ENCODE measurements around the gene ZNF516.

The ZNF516 gene

DNA sequence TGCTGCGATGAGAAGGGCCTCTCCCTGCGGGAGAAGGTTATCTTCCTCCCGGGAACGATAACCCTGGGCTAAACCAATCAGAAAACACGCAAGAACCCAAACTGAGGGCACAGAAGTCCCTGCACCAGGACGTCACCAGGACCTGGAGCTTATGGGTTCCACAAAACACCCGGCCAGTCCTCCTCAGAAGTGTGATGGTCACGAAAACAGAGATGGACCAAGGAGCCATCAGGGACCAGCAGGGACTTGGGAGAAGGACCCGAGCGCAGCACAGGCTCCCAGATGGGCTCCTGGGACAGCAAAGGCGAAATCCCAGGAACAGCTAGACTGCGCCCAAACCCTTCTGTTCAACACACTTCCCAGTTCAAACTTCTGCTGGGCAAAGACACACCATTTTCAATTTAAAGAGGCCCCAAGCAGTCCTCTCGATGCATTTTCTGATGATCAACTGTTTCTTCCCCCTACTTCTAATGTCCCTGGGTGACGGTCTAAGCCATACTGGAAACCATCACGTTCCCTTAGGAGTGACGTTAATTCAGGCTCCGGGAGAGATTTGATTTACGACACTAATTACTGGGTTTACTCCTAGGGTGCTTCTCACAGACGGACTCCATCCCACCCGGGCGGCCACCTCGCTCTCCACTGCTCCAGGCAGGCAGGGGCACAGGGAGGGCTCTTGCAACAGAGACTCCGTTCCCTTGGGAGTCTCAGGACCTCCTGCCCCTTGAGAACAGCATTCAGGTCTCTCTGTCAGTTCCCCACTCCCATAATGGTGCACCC, 29.2 kb downstream of the ZNF516 start:
- no peak for ATAC-seq
- no peak for TF ChIP-seq ESRRG (CRISPR knock-in tag; IDR thresholded peaks at IDR 0.05)

DNA sequence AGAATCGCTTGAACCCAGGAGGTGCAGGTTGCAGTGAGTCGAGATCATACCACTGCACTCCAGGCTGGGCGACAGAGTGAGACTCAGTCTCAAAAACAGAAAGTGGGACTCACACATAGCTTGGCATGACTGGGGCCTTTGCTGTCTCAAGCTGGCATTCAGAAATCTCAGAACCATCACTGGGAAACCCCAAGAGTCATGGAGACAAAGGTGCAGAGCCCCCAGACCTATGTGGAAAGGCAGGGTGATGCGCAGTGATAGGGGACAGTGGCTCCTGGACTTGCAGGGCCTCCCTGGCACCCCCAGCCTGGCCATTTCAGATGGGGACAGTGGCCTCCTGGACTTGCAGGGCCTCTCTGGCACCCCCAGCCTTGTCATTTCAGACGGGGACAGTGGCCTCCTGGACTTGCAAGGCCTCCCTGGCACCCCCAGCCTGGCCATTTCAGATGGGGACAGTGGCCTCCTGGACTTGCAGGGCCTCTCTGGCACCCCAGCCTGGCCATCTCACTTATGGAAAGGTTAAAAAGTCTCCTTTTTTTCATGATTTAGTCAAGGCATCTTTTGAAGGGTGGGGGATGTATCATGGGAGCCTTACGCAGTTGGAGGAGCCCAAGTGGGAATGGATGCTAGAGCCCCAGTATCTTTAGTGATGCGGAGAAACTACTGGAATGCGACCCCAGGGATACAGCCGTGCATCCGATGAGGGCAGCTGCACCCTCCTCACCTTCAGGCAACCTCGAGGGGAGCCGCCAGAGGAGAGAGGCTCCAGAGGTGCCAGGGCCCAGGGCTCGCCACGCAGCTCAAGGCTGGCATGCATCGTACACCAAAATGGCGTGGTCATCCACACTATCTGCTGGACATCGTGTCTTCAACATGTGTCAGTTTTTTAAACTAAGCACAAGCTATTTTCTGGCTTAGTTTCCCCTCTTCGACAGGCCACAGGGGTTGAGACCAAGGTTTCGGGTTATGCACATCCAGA, 30.5 kb downstream of the ZNF516 start:
- no peak for ATAC-seq
- TF ChIP-seq, protein P1, sequence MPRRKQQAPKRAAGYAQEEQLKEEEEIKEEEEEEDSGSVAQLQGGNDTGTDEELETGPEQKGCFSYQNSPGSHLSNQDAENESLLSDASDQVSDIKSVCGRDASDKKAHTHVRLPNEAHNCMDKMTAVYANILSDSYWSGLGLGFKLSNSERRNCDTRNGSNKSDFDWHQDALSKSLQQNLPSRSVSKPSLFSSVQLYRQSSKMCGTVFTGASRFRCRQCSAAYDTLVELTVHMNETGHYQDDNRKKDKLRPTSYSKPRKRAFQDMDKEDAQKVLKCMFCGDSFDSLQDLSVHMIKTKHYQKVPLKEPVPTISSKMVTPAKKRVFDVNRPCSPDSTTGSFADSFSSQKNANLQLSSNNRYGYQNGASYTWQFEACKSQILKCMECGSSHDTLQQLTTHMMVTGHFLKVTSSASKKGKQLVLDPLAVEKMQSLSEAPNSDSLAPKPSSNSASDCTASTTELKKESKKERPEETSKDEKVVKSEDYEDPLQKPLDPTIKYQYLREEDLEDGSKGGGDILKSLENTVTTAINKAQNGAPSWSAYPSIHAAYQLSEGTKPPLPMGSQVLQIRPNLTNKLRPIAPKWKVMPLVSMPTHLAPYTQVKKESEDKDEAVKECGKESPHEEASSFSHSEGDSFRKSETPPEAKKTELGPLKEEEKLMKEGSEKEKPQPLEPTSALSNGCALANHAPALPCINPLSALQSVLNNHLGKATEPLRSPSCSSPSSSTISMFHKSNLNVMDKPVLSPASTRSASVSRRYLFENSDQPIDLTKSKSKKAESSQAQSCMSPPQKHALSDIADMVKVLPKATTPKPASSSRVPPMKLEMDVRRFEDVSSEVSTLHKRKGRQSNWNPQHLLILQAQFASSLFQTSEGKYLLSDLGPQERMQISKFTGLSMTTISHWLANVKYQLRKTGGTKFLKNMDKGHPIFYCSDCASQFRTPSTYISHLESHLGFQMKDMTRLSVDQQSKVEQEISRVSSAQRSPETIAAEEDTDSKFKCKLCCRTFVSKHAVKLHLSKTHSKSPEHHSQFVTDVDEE (CRISPR knock-in tag; IDR thresholded peaks at IDR 0.05): no peak
- no peak for TF ChIP-seq CSDC2 (CRISPR knock-in tag; IDR thresholded peaks at IDR 0.05)
- TF ChIP-seq ESRRG (CRISPR knock-in tag; IDR thresholded peaks at IDR 0.05): no peak
- TF ChIP-seq SNAI2 (CRISPR knock-in tag; IDR thresholded peaks at IDR 0.05): no peak
- no peak for TF ChIP-seq BACH2 (CRISPR knock-in tag; IDR thresholded peaks at IDR 0.05; ENCODE audit: borderline replicate concordance)
- no peak for TF ChIP-seq OSR1 (CRISPR knock-in tag; IDR thresholded peaks at IDR 0.05)
- no peak for TF ChIP-seq ZNF70 (CRISPR knock-in tag; IDR thresholded peaks at IDR 0.05)
- TF ChIP-seq, protein P2, sequence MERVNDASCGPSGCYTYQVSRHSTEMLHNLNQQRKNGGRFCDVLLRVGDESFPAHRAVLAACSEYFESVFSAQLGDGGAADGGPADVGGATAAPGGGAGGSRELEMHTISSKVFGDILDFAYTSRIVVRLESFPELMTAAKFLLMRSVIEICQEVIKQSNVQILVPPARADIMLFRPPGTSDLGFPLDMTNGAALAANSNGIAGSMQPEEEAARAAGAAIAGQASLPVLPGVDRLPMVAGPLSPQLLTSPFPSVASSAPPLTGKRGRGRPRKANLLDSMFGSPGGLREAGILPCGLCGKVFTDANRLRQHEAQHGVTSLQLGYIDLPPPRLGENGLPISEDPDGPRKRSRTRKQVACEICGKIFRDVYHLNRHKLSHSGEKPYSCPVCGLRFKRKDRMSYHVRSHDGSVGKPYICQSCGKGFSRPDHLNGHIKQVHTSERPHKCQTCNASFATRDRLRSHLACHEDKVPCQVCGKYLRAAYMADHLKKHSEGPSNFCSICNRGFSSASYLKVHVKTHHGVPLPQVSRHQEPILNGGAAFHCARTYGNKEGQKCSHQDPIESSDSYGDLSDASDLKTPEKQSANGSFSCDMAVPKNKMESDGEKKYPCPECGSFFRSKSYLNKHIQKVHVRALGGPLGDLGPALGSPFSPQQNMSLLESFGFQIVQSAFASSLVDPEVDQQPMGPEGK (CRISPR knock-in tag; IDR thresholded peaks at IDR 0.05; ENCODE audit: borderline replicate concordance): no peak
- TF ChIP-seq TOX (CRISPR knock-in tag; IDR thresholded peaks at IDR 0.05; ENCODE audit: borderline replicate concordance): no peak
- TF ChIP-seq ZNF565 (CRISPR knock-in tag; conservative IDR thresholded peaks at IDR 0.05; ENCODE audit: low read depth): no peak
- TF ChIP-seq, protein P3, sequence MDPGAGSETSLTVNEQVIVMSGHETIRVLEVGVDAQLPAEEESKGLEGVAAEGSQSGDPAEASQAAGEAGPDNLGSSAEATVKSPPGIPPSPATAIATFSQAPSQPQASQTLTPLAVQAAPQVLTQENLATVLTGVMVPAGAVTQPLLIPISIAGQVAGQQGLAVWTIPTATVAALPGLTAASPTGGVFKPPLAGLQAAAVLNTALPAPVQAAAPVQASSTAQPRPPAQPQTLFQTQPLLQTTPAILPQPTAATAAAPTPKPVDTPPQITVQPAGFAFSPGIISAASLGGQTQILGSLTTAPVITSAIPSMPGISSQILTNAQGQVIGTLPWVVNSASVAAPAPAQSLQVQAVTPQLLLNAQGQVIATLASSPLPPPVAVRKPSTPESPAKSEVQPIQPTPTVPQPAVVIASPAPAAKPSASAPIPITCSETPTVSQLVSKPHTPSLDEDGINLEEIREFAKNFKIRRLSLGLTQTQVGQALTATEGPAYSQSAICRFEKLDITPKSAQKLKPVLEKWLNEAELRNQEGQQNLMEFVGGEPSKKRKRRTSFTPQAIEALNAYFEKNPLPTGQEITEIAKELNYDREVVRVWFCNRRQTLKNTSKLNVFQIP (CRISPR knock-in tag; IDR thresholded peaks at IDR 0.05; ENCODE audit: borderline replicate concordance, low read depth): no peak
- no peak for TF ChIP-seq ZFP3 (CRISPR knock-in tag; IDR thresholded peaks at IDR 0.05)
- no peak for TF ChIP-seq RARB (CRISPR knock-in tag; IDR thresholded peaks at IDR 0.05)

DNA sequence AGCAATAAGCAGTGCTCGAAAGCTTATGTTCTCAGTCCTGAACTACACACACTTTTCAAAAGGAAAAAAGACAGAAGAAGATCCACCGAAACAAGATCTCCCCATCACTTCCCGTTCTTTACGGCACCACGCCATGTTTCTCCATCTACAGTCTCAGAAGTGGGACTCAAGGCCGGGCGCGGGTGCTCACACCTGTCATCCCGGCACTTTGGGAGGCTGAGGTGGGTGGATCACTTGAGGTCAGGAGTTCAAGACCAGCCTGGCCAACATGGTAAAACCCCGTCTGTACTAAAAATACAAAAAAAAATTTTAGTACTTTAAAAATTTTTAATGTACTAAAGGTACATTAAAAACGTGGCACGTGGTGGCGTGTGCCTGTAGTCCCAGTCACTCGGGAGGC, 31.2 kb downstream of the ZNF516 start:
- no peak for ATAC-seq
- no peak for TF ChIP-seq BACH2 (CRISPR knock-in tag; IDR thresholded peaks at IDR 0.05; ENCODE audit: borderline replicate concordance)
- no peak for TF ChIP-seq OSR1 (CRISPR knock-in tag; IDR thresholded peaks at IDR 0.05)
- no peak for TF ChIP-seq ZNF565 (CRISPR knock-in tag; conservative IDR thresholded peaks at IDR 0.05; ENCODE audit: low read depth)

DNA sequence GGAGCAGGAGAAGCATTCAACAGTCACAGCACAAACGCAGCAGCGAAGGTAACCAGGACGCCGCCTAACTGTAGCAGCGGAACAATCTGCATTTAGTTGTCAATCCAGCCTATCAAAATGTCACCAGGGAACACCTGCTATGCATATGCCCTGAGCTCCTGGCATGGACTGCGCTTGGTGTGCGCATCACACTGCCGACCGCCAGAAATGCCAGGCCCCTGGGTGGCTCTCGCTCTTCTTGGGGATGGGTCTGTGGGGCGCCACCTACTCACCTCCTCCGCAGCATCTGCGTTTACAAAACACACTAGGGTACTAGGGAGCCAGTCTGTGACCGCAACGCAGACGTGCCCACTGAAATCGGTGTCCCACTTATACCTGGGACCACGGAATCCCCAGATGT, 31.7 kb downstream of the ZNF516 start:
- TF ChIP-seq OSR1 (CRISPR knock-in tag; IDR thresholded peaks at IDR 0.05) (no peak), ZFP30 (CRISPR knock-in tag; IDR thresholded peaks at IDR 0.05) (no peak), RARB (CRISPR knock-in tag; IDR thresholded peaks at IDR 0.05) (no peak), PPARA (CRISPR knock-in tag; IDR thresholded peaks at IDR 0.05; ENCODE audit: borderline replicate concordance) (no peak), BACH2 (CRISPR knock-in tag; IDR thresholded peaks at IDR 0.05; ENCODE audit: borderline replicate concordance) (no peak), ESRRG (CRISPR knock-in tag; IDR thresholded peaks at IDR 0.05) (no peak), ARNTL (CRISPR knock-in tag; IDR thresholded peaks at IDR 0.05; ENCODE audit: borderline replicate concordance, low read depth) (no peak), CSDC2 (CRISPR knock-in tag; IDR thresholded peaks at IDR 0.05) (no peak), TOX (CRISPR knock-in tag; IDR thresholded peaks at IDR 0.05; ENCODE audit: borderline replicate concordance) (no peak)
- TF ChIP-seq, protein P4, sequence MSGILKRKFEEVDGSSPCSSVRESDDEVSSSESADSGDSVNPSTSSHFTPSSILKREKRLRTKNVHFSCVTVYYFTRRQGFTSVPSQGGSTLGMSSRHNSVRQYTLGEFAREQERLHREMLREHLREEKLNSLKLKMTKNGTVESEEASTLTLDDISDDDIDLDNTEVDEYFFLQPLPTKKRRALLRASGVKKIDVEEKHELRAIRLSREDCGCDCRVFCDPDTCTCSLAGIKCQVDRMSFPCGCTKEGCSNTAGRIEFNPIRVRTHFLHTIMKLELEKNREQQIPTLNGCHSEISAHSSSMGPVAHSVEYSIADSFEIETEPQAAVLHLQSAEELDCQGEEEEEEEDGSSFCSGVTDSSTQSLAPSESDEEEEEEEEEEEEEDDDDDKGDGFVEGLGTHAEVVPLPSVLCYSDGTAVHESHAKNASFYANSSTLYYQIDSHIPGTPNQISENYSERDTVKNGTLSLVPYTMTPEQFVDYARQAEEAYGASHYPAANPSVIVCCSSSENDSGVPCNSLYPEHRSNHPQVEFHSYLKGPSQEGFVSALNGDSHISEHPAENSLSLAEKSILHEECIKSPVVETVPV (CRISPR knock-in tag; IDR thresholded peaks at IDR 0.05): no peak
- no peak for ATAC-seq
